NCI-H2171 (cell line): ENCODE measurements around the gene STT3A.
"Not testable (repeated sequence)": the region's sequence is repeated elsewhere in the genome, so short reads cannot be mapped to it uniquely, and the experiment has no call there.

Experiments used
- DNase-seq: peaks from one replicate; lab custom pipeline; 2025; lab: John Stamatoyannopoulos, UW

STT3A gene

GRCh38 chr11:125592305-125593113 is at the start of gene STT3A:
Gene STT3A (plus strand): TSS chr11:125592852. CDS start chr11:125595916, 3,064 bp downstream.
- DNase-seq = peak; percentile 90

DNA sequence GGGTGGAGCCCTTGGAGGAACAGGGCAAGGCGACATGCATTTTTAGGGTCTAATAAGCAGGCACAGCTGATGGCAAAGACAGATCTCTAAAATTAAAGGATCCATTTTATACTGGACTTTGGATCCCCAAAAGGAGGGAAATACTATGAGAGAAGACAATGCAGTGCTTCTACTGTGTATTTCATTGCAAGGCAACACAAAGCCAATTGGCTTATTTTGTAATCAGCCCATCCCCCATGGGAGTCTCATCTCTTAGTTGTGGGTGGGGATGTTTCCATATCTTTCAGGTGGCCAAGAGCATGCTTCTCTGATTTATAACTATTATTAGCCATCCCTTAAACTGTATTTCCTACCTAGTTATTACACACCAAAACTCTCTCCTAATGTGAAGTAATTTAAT is 41.9 kb upstream of the STT3A start:
- no peak for DNase-seq

DNA sequence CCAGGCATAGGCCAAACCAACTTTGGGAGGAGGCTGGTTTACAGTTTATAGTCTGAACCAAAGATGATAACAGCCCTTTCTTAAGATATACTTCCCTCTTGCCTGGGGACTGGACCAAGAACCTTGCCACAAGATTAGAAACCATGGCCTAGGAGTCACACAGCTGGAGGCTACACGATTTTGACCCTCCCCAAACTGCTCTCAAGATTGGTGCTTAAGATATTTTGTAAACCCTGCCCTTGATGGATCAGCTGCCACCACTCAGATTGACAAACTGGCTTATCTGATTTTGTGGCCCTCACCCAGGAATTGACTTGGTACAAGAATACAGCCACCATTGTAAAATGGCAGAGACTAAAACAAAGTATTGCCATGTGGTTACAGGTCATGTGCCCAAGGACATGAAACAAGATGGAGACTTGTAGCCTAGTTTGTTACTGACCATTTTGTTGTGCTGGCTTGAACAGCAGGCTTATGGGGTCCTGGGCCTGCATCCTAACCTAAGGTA is 40.8 kb upstream of the STT3A start:
- no peak for DNase-seq

DNA sequence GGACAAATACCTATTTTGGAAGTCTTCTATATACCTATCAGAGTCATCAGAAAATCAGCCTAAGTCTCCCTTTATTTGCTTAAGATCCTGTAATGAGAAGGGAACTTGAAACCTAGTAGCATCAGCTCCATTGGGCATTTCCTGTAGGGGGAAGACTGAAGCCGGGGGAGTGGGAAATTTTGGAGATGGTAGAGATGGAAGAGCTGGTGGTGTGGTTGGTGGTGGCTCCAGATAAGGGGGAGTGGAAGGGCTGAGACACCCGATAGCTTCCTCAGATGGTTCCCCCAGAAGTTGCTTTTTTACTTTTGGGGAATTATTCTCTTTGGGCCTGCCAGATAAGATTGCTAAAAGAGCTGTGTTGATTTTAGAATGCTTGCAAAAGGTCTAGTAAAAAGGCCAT is 39.7 kb upstream of the STT3A start:
- DNase-seq = no peak

DNA sequence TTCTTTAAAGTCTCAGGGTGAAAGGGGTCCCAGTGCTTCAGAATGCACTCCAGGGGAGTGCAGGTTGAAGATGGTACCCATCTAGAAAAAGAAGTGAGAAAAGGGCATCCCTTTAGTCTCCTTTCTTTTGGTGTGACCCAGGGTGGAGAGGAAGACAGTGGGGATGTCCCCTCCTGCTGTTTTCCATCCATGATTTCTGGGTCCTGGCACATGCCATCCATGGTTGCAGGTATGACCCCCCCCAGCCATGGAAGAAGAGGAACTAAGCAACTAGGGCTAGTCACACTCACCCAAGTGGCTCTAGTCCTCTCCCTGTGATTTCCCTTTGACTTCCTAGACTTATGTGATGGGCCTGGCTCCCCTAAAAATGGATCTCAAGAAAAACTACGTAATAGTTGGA is 39.3 kb upstream of the STT3A start:
- no peak for DNase-seq

GRCh38 chr11:125554038-125554437 is 38.6 kb upstream of the STT3A start:
- DNase-seq = no peak

DNA sequence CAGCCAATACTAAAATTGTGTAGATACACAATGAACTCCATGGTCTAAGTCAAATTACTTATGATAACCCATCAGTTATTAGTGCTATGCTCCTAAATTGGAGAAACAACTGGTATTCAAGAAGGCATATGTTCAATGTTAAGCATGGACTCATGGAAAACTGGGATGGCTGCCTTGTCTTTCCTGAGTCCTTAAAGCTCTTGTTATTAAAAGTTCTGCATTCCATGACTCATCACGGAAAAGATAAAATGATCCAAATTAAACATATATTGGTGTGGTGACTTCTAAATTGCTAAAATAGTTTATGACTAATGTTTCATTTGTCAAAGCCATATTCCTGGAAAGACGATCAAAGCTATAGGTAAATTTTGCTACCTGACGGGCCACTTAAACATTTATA is 32.8 kb upstream of the STT3A start:
- DNase-seq = no peak

DNA sequence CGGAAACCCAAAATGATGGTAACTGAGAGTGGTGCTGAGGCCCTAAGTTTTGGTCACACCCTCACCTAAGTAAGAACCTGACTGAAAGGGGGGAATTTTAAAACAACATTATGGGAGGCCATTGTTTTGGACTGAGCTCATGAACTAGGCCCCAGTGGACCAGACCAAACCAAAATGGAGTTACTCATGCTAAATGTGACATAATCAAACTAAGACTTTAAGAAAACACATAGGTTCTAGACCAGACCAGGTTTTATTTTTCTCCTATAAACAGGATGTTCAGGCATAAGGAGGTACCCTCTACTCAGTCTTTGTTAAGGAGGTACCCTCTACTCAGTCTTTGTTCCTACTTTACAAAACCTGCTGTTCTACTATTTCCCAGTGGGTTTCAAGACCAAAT is 30.7 kb upstream of the STT3A start:
- no peak for DNase-seq

- DNase-seq = no peak
Observed at GRCh38 chr11:125562430-125562829, 30.2 kb upstream of the STT3A start.

- no peak for DNase-seq
Observed at GRCh38 chr11:125564357-125564756, 28.3 kb upstream of the STT3A start.

GRCh38 chr11:125566235-125566634 is 26.4 kb upstream of the STT3A start:
- DNase-seq = no peak

DNA sequence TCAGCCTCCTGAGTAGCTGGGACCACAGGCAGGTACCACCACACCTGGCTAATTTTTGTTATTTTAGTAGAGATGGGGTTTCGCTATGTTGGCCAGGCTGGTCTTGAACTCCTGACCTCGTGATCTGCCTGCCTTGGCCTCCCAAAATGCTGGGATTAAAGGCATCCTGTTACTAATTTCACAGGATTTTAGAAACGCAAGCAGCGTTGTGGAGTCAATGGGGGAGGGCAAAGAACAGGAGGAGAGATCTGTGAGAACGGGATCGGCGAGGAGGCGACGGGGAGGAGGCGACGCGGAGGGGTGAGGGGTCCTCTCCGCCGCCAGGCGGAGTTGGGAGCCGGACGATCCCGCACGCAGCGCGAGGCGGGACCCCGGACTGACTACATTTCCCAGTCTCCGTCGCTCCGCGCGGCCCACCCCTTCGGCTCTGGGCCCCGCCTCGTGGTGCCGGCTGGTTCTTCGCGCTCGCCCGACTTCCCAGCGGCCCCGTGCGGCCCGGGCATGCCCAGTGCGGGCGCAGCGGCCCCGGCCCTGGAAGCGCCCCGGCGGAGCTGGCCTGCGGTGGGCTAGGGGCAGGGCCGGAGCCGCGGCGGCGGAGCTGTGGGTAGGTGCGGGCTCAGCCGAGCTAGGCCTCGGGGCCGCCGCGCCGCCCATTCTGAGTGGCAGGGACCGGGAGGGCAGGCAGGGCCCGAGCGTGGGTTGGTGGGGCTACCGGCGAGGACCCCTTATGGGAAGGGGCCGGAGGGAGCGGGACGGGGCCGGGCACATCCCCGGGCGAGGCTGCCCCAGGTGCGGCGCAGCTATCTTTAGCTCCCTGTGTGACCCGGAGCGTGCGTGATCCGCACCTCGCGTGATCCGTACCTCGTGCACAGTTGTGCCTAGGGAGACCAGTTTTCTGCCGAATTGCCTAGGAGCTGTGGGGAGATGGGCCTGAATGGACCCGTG is 23.4 kb upstream of the STT3A start, which contains the start of gene EI24:
EI24 (plus strand) TSS at position 508 of the 945 bp plus-strand sequence. CDS start 3,051 bp downstream, outside the sequence.
- DNase-seq = peak; percentile 77

DNA sequence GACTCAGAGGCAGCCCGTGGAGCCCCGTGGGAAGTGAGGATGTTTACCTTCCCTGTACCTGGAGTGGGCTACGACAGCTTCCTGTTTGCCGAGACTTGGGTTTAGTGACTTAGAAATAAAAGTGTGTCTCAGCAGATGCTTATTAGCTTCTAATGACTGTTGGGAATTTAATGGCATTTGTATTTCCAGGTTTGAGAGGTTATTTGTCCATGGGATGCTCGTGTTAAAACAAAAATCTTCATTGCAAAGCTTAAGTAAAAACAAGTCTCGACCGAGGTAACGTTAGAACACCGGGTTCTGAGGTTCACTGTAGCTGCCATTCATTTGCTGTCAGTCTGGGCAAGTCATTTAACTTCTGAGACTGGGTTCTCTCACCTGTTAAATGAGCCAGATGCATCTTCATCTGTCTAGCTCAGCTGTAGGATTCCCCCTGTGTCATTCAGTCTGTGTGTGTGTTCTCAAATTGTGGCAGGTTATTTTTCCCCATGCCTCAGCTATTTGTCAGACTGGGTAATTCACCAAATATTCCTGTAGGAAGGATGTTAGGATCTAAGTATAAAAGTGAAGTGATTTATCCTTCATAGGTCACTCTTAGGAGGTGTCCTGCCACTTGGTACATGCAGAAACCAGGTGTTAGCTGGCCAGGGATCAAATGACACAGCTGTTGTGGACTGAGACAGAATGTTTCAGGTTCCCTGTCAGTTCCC is 22.6 kb upstream of the STT3A start:
- DNase-seq = no peak

DNA sequence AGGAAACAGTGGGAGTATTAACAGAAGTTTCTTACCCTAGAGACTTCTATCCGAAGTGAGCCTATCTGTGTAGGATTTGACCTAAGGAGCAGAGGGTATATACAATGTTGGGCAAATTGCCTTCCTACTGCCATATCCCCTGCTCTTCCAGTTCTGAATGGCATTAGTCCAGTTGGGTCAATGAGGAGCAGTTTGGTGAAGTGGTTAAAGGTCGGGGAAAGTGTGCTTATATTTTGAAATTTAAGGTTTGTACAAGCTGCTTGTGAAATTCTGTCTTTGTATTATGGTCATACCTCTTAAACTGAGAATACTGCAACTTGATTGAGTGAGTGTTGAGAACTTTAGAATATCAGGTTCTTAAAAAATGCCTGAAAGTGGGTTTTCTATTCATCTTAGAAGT is 21.7 kb upstream of the STT3A start:
- DNase-seq = no peak

GRCh38 chr11:125572916-125573315 is 19.7 kb upstream of the STT3A start:
- DNase-seq = no peak

DNA sequence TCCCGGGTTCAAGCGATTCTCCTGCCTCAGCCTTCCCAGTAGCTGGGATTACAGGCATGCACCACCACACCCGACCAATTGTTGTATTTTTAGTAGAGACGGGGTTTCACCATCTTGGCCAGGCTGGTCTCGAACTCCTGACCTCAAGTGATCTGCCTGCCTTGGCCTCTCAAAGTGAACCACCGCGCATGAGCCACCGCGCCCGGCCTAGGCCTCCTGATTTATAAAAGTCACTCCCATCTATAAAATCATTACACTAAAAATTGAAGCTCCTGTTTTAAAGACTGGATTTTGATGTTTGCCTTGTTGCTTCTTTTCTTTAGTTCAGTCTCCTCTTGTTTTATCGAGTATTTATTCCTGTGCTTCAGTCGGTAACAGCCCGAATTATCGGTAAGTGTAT is 15.5 kb upstream of the STT3A start:
- DNase-seq = not testable (repeated sequence)

GRCh38 chr11:125578783-125579182 is 13.9 kb upstream of the STT3A start:
- no peak for DNase-seq

DNA sequence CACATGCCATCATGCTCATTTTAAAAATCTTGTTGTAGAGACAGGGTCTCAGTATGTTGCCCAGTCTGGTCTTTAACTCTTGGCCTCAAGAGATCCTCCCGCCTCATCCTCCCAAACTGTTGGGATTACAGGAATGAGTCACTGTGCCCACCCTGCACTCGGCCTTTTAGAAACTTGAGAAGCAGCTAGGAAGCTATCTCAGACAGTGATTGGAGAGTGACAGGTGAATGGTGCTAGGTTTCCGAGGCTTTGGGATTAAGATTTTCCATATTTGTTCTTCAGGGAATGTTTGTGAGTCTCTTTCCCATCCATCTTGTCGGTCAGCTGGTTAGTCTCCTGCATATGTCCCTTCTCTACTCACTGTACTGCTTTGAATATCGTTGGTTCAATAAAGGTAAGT is 12.8 kb upstream of the STT3A start:
- no peak for DNase-seq

DNA sequence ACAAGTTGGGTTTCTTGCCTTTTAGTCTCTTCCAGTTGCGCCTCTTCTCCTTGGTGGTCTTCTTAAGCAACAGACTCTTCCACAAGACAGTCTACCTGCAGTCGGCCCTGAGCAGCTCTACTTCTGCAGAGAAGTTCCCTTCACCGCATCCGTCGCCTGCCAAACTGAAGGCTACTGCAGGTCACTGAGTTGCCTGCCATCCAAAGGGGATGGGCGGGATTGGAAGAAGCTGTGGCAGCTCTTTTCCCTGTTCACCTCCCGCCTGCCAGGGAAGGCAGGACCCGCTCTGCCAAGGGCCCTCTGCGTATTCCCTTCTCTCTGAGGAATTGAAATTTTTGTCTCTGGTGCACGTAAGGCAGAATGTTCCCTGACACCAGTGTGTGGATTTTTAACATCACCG is 9.2 kb upstream of the STT3A start:
- no peak for DNase-seq

- no peak for DNase-seq
Observed at GRCh38 chr11:125585487-125585886, 7.2 kb upstream of the STT3A start.

DNA sequence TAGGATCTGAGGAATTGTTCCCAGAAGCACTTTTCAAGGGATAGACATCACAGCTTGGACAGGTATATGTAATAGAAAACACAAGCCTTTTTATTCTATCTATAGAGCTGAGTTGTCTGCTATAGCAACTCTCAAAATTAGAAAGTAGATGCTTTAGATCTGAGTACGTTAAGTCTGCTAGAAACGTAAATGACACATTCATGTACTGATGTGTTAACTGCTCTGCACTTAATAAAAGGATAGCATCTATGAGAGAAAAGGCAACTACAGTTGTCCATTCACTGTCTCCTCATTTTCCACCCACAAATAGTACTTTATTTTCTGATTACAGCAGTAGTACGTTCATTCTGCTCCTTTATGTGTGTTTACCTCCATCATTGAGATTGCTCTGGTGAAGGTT is 6.0 kb upstream of the STT3A start:
- DNase-seq = no peak

DNA sequence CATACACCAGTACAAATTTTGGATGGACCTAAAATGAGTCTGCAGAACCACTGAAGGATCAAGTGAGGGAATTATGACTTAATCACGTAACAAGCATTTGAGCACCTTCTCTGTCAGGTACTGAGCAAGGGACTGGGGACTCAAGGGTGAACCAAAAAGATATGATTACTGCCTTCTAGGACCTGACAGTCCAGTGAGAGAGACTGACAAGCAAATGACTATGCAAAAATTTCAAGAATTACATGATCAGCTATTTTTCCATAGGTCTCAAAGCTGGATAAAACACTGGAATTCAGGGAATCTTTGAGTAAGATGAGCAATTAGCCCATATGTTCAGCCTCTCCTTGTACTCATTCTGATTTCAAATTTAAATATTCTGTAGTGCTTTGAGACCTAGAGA is 5.2 kb upstream of the STT3A start:
- DNase-seq = no peak
